Measurements from ENCODE around the gene ELOVL6.

GRCh38 chr4:110019153-110019552, 179.3 kb downstream of the ELOVL6 start:
- TF ChIP-seq CTCF (IDR thresholded peaks at IDR 0.05; ENCODE audit: poor library complexity, severe bottlenecking) = no peak
- no peak for TF ChIP-seq POLR2AphosphoS5 (IDR thresholded peaks at IDR 0.05)
- TF ChIP-seq TAF1 (IDR thresholded peaks at IDR 0.05; ENCODE audit: low read depth) = no peak
- no peak for TF ChIP-seq MXI1 (conservative IDR thresholded peaks at IDR 0.05; ENCODE audit: poor library complexity, severe bottlenecking)
